ENCODE measurements around the gene ATP5F1D.

DNA sequence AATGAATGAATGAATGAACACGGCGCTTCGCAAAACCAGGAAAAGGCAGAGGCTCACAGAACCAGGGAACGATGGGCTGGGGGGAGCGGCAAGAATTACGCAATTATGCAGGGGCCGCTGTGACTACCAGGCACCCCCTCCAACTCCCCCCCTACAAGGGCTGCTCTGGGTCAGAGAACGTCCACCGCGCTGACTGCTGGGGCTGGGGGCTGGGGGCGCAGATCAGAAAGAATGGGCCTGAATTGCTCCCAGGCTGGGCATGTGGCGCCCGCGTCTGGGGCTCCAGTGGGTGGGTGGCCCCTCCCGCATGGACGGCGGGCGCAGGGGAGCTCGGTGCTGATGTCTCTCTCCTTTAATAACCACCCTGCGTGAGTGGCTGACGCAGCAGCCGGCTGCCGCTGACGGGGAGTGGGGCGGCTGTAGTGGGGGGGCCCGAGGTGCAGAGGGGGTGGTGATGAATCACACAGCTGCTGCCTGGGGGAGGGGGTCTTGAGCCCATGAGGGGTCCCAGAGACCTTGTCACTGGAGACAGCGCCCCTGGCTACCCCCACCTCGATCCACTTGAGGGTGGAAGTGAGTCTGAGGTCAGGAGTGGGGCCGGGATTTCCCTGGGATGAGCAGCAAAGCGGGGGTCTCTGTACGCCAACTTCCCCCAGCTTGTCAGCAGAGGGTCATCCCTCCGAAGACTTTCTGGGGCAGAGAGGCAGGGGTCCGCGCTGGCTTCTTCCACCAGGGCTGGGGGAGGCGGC is 26.1 kb downstream of the ATP5F1D start:
- TF ChIP-seq, protein P1, sequence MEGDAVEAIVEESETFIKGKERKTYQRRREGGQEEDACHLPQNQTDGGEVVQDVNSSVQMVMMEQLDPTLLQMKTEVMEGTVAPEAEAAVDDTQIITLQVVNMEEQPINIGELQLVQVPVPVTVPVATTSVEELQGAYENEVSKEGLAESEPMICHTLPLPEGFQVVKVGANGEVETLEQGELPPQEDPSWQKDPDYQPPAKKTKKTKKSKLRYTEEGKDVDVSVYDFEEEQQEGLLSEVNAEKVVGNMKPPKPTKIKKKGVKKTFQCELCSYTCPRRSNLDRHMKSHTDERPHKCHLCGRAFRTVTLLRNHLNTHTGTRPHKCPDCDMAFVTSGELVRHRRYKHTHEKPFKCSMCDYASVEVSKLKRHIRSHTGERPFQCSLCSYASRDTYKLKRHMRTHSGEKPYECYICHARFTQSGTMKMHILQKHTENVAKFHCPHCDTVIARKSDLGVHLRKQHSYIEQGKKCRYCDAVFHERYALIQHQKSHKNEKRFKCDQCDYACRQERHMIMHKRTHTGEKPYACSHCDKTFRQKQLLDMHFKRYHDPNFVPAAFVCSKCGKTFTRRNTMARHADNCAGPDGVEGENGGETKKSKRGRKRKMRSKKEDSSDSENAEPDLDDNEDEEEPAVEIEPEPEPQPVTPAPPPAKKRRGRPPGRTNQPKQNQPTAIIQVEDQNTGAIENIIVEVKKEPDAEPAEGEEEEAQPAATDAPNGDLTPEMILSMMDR (IDR thresholded peaks at IDR 0.05; ENCODE audit: low read depth, low read length), result no peak
- no peak for TF ChIP-seq POLR2A (IDR thresholded peaks at IDR 0.05; ENCODE audit: extremely low read depth, insufficient read length)
- TF ChIP-seq, protein P2, sequence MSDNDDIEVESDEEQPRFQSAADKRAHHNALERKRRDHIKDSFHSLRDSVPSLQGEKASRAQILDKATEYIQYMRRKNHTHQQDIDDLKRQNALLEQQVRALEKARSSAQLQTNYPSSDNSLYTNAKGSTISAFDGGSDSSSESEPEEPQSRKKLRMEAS (IDR thresholded peaks at IDR 0.05; ENCODE audit: low read depth, low read length), result no peak
- no peak for TF ChIP-seq MYC (IDR thresholded peaks at IDR 0.05; ENCODE audit: low read depth, low read length)

All from NB4 (cell line).